ENCODE results near the gene NFKBIL1. TPM values are rescaled to one million over a fixed set of nuclear protein-coding genes. Genes with fewer than 3 reads are reported as not detected.

NFKBIL1 gene
- total and polyA plus RNA-seq, 4 donors = 3.3 to 9.6 (median 7.4) TPM

DNA sequence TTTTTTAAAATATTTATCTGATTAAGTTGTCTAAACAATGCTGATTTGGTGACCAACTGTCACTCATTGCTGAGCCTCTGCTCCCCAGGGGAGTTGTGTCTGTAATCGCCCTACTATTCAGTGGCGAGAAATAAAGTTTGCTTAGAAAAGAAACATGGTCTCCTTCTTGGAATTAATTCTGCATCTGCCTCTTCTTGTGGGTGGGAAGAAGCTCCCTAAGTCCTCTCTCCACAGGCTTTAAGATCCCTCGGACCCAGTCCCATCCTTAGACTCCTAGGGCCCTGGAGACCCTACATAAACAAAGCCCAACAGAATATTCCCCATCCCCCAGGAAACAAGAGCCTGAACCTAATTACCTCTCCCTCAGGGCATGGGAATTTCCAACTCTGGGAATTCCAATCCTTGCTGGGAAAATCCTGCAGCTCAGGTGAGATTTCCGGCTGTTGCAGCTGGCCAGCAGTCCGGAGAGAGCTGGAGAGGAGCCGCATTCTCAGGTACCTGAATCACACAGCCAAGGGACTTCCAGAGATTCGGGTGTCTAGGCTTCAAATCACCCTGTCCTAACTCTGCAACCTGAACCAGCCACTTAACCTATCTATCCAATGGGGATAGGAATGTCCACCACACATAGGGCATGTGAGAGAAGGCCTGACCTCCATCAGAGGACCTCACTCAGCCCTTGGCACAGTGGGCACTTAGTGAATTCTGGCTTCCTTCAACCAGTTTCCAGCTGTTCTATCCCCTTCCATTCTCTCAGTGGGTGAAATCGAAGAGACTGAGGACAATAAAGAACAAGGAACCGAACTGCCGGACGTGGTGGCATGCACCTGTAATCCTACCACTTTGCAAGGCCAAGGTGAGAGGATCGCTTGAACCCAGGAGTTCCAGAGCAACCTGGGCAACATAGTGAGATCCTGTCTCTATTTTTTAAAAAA, 31.0 kb downstream of the NFKBIL1 start:
- no peaks in the 10 kb centered on the region for H3K9me3 ChIP-seq (ENCODE audit: control insufficient read depth in 4 of 4, low read length in 3 of 4)
- H3K27ac ChIP-seq (ENCODE audit: low read depth in 1 of 2, low read length in 2 of 2) = no peak overlapping the region
- no peak overlapping the region for H3K9ac ChIP-seq (ENCODE audit: low read depth in 1 of 2, low read length in 2 of 2)
- WGBS = 85% methylated on average over 12 of the region's 12 CpGs
- TF ChIP-seq, protein P1, sequence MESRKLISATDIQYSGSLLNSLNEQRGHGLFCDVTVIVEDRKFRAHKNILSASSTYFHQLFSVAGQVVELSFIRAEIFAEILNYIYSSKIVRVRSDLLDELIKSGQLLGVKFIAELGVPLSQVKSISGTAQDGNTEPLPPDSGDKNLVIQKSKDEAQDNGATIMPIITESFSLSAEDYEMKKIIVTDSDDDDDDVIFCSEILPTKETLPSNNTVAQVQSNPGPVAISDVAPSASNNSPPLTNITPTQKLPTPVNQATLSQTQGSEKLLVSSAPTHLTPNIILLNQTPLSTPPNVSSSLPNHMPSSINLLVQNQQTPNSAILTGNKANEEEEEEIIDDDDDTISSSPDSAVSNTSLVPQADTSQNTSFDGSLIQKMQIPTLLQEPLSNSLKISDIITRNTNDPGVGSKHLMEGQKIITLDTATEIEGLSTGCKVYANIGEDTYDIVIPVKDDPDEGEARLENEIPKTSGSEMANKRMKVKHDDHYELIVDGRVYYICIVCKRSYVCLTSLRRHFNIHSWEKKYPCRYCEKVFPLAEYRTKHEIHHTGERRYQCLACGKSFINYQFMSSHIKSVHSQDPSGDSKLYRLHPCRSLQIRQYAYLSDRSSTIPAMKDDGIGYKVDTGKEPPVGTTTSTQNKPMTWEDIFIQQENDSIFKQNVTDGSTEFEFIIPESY (IDR thresholded peaks at IDR 0.05) = no peak
- TF ChIP-seq, protein P2, sequence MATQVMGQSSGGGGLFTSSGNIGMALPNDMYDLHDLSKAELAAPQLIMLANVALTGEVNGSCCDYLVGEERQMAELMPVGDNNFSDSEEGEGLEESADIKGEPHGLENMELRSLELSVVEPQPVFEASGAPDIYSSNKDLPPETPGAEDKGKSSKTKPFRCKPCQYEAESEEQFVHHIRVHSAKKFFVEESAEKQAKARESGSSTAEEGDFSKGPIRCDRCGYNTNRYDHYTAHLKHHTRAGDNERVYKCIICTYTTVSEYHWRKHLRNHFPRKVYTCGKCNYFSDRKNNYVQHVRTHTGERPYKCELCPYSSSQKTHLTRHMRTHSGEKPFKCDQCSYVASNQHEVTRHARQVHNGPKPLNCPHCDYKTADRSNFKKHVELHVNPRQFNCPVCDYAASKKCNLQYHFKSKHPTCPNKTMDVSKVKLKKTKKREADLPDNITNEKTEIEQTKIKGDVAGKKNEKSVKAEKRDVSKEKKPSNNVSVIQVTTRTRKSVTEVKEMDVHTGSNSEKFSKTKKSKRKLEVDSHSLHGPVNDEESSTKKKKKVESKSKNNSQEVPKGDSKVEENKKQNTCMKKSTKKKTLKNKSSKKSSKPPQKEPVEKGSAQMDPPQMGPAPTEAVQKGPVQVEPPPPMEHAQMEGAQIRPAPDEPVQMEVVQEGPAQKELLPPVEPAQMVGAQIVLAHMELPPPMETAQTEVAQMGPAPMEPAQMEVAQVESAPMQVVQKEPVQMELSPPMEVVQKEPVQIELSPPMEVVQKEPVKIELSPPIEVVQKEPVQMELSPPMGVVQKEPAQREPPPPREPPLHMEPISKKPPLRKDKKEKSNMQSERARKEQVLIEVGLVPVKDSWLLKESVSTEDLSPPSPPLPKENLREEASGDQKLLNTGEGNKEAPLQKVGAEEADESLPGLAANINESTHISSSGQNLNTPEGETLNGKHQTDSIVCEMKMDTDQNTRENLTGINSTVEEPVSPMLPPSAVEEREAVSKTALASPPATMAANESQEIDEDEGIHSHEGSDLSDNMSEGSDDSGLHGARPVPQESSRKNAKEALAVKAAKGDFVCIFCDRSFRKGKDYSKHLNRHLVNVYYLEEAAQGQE (IDR thresholded peaks at IDR 0.05) = no peak
- TF ChIP-seq, protein P3, sequence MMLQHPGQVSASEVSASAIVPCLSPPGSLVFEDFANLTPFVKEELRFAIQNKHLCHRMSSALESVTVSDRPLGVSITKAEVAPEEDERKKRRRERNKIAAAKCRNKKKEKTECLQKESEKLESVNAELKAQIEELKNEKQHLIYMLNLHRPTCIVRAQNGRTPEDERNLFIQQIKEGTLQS (IDR thresholded peaks at IDR 0.05) = no peak
- TF ChIP-seq JUND (IDR thresholded peaks at IDR 0.05) = no peak
- TF ChIP-seq RAD21 (IDR thresholded peaks at IDR 0.05) = no peak
- DNase-seq (ENCODE audit: low spot score) = no peak
- H3K4me3 ChIP-seq (ENCODE audit: low read depth in 1 of 3, low read length in 3 of 3) = no peak overlapping the region
- no peaks in the 10 kb centered on the region for H3K36me3 ChIP-seq (ENCODE audit: control insufficient read depth in 4 of 4, insufficient read depth in 3 of 4, low read depth in 1 of 4, low read length in 3 of 4)
- no peaks in the 10 kb centered on the region for H3K27me3 ChIP-seq (ENCODE audit: control insufficient read depth in 4 of 4, insufficient read depth in 4 of 4, low read length in 3 of 4)
- peaks cover 0 to 16% (median 6%) of the 10 kb centered on the region in 4 donors for H3K4me1 ChIP-seq (ENCODE audit: control insufficient read depth in 4 of 4, insufficient read depth in 4 of 4, low read length in 3 of 4)

DNA sequence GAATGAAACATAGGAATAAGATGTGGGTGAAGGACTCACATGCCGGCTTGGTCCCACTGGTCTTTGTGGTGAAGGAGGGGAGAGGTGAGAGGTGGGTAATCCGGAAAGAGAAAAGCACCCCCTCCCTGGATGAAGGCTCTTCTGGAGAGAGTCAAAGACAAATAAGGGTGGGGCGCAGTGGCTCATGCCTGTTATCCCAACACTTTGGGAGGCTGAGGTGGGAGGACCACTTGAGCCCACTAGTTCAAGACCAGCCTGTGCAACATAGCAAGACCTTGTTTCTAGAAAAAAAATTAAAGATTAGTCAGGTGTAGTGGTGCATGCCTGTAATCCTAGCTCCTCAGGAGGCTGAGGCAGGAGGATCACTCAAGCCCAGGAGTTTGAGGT, 31.7 kb downstream of the NFKBIL1 start:
- 92% methylated on average over 3 of the region's 3 CpGs for WGBS
- H3K9me3 ChIP-seq (ENCODE audit: control insufficient read depth in 4 of 4, low read length in 3 of 4) = no peaks in the 10 kb centered on the region
- TF ChIP-seq SP1 (IDR thresholded peaks at IDR 0.05) (no peak), HNF4G (IDR thresholded peaks at IDR 0.05) (no peak), RXRA (IDR thresholded peaks at IDR 0.05) (no peak), RAD21 (IDR thresholded peaks at IDR 0.05) (no peak), FOXA1 (IDR thresholded peaks at IDR 0.05) (no peak), JUND (IDR thresholded peaks at IDR 0.05) (no peak), HNF4A (conservative IDR thresholded peaks at IDR 0.05) (no peak), EGR1 (IDR thresholded peaks at IDR 0.05; ENCODE audit: low read depth in 2 of 2) (no peak), NR2F2 (IDR thresholded peaks at IDR 0.05) (no peak), FOXA2 (IDR thresholded peaks at IDR 0.05) (no peak), YY1 (IDR thresholded peaks at IDR 0.05) (no peak)
- TF ChIP-seq, protein P2 (IDR thresholded peaks at IDR 0.05) = no peak
- TF ChIP-seq, protein P1 (IDR thresholded peaks at IDR 0.05) = no peak
- TF ChIP-seq, protein P3 (IDR thresholded peaks at IDR 0.05) = no peak
- TF ChIP-seq, protein P4, sequence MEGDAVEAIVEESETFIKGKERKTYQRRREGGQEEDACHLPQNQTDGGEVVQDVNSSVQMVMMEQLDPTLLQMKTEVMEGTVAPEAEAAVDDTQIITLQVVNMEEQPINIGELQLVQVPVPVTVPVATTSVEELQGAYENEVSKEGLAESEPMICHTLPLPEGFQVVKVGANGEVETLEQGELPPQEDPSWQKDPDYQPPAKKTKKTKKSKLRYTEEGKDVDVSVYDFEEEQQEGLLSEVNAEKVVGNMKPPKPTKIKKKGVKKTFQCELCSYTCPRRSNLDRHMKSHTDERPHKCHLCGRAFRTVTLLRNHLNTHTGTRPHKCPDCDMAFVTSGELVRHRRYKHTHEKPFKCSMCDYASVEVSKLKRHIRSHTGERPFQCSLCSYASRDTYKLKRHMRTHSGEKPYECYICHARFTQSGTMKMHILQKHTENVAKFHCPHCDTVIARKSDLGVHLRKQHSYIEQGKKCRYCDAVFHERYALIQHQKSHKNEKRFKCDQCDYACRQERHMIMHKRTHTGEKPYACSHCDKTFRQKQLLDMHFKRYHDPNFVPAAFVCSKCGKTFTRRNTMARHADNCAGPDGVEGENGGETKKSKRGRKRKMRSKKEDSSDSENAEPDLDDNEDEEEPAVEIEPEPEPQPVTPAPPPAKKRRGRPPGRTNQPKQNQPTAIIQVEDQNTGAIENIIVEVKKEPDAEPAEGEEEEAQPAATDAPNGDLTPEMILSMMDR (IDR thresholded peaks at IDR 0.05; ENCODE audit: low read depth, low read length, missing input control) = no peak
- TF ChIP-seq, protein P5, sequence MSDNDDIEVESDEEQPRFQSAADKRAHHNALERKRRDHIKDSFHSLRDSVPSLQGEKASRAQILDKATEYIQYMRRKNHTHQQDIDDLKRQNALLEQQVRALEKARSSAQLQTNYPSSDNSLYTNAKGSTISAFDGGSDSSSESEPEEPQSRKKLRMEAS (IDR thresholded peaks at IDR 0.05) = no peak

More for the DNA sequence above, 31.7 kb downstream of the NFKBIL1 start:
- Histone ChIP-seq H3K36me3 (ENCODE audit: control insufficient read depth in 4 of 4, insufficient read depth in 3 of 4, low read depth in 1 of 4, low read length in 3 of 4) (no peaks in the 10 kb centered on the region), H3K27me3 (ENCODE audit: control insufficient read depth in 4 of 4, insufficient read depth in 4 of 4, low read length in 3 of 4) (no peaks in the 10 kb centered on the region), H3K4me3 (ENCODE audit: low read depth in 1 of 3, low read length in 3 of 3) (no peak overlapping the region), H3K4me1 (ENCODE audit: control insufficient read depth in 4 of 4, insufficient read depth in 4 of 4, low read length in 3 of 4) (peaks cover 0 to 16% (median 6%) of the 10 kb centered on the region in 4 donors), H3K27ac (ENCODE audit: low read depth in 1 of 2, low read length in 2 of 2) (no peak overlapping the region), H3K9ac (ENCODE audit: low read depth in 1 of 2, low read length in 2 of 2) (no peak overlapping the region)
- DNase-seq (ENCODE audit: low spot score) = no peak

Measured in liver (tissue), 9 donors.